HepG2 (cell line): ENCODE measurements around the gene SYNGAP1. TPM values are rescaled to one million over a fixed set of nuclear protein-coding genes. Genes with fewer than 3 reads are reported as not detected.

Source experiments
- ATAC-seq: fragments of 200-7000 bp; cut with Tn5 transposase; 3 replicates; pipeline ENCODE4 v1.9.1; 2020; ENCODE audit warnings: mild to moderate bottlenecking, moderate library complexity
- BruUV-seq: library from RNA; stranded (reverse); fragments of 400-500 nt; replicated peaks from 2 replicates; lab custom pipeline; 2021; lab: Mats Ljungman, UMichigan
- CTCF ChIA-PET: fragments of 300-600 bp; formaldehyde crosslinking; extraction: SDS; loops from one replicate; lab custom pipeline; 2021; ENCODE audit warnings: low total read pairs, inconsistent platforms, low intra/inter-chr PET ratio; lab: Yijun Ruan, JAX
- POLR2A ChIA-PET: fragments of 350-600 bp; sonication (Branson Sonifier 250); formaldehyde crosslinking; loops from one replicate; lab custom pipeline; 2020; ENCODE audit warnings: antibody characterized with exemption, inconsistent platforms; lab: Yijun Ruan, JAX
- DNase-seq: peaks from one replicate; pipeline ENCODE4 v3.0.0-alpha.2; 2015; ENCODE audit warnings: low spot score
- FAIRE-seq: peaks from 3 replicates; lab custom pipeline; 2011; peaks lifted over from hg19 to GRCh38; lab: Jason Lieb, UNC
- H2AFZ ChIP-seq: one replicate; pipeline ENCODE4 v1.6.1; 2011; ENCODE audit warnings: low read length, inconsistent platforms
- H3K27ac ChIP-seq: fragments of 300-600 bp; 3 replicates; pipeline ENCODE4 v1.8.0; 2011; ENCODE audit warnings: mixed run types, mild to moderate bottlenecking, mixed read lengths, low read length, inconsistent platforms; ENCODE audit not compliant: insufficient read depth; ENCODE audit errors: extremely low read length
- H3K27me3 ChIP-seq, 2 experiments: fragments of 200-600 bp in 1 of 2; 2 replicates in 1 of 2; 3 replicates in 1 of 2; pipeline versions ENCODE4 v1.6.0 to v1.8.0; 2011; ENCODE audit warnings: low read length in 2 of 2, mild to moderate bottlenecking in 2 of 2, moderate library complexity in 2 of 2, inconsistent platforms in 1 of 2; ENCODE audit not compliant: insufficient read depth in 2 of 2, control insufficient read depth in 1 of 2
- H3K36me3 ChIP-seq, 2 experiments: fragments of 200-600 bp in 1 of 2; replicated peaks in 1 of 2; 2 replicates in 1 of 2; 3 replicates in 1 of 2; pipeline versions ENCODE4 v1.5.1 to v1.8.0; 2011; ENCODE audit warnings: low read length in 2 of 2, inconsistent platforms in 1 of 2; ENCODE audit not compliant: insufficient read depth in 2 of 2, control insufficient read depth in 1 of 2
- H3K4me1 ChIP-seq: 2 replicates; pipeline ENCODE4 v1.5.1; 2012; ENCODE audit warnings: low read length, inconsistent platforms; ENCODE audit not compliant: insufficient read depth
- H3K4me2 ChIP-seq: 2 replicates; pipeline ENCODE4 v1.6.0; 2011; ENCODE audit warnings: low read depth, low read length, inconsistent platforms
- H3K4me3 ChIP-seq, 3 experiments: fragments of 200-600 bp in 1 of 3; sonication (generic), shearing (Covaris generic) in 1 of 3; replicated peaks in 1 of 3; 2 replicates each; pipeline ENCODE4 v1.5.1; 2011 to 2016; ENCODE audit warnings: low read length in 3 of 3, inconsistent platforms in 2 of 3, low read depth in 2 of 3, mild to moderate bottlenecking in 2 of 3, control low read depth in 1 of 3, mixed read lengths in 1 of 3; ENCODE audit not compliant: insufficient read depth in 1 of 3
- H3K79me2 ChIP-seq: one replicate; pipeline ENCODE4 v1.6.1; 2011; ENCODE audit warnings: low read length, inconsistent platforms; ENCODE audit not compliant: insufficient read depth
- H3K9ac ChIP-seq: 2 replicates; pipeline ENCODE4 v1.6.0; 2011; ENCODE audit warnings: mild to moderate bottlenecking, low read depth, low read length, inconsistent platforms; ENCODE audit not compliant: insufficient read depth
- H3K9me3 ChIP-seq: 2 replicates; pipeline ENCODE4 v1.5.1; 2012; ENCODE audit warnings: mild to moderate bottlenecking, low read length
- H4K20me1 ChIP-seq: 2 replicates; pipeline ENCODE4 v1.6.0; 2011; ENCODE audit warnings: inconsistent platforms, mild to moderate bottlenecking, low read length, moderate library complexity; ENCODE audit not compliant: insufficient read depth
- CREB1 ChIP-seq, 2 experiments: fragments of 450-650 bp in 1 of 2; IDR thresholded peaks; 2 replicates each; pipeline ENCODE4 v1.6.1; 2016 to 2017; ENCODE audit warnings: control low read depth in 1 of 2, mild to moderate bottlenecking in 1 of 2, missing compliant biosample characterization in 1 of 2, missing genetic modification characterization in 1 of 2
- FOXA1 ChIP-seq, 2 experiments: fragments of 450-650 bp in 1 of 2; sonication (generic) in 1 of 2; formaldehyde crosslinking in 1 of 2; IDR thresholded peaks; 2 replicates each; pipeline versions ENCODE4 v1.4.0 to v1.6.1; 2016 to 2020; ENCODE audit warnings: missing genetic modification reagents in 1 of 2
- NONO ChIP-seq, 2 experiments: fragments of 450-650 bp in 1 of 2; sonication (generic) in 1 of 2; formaldehyde crosslinking in 1 of 2; IDR thresholded peaks in 1 of 2; conservative IDR thresholded peaks in 1 of 2; 2 replicates each; pipeline versions ENCODE4 v1.6.1 to v1.8.0; 2017 to 2022; ENCODE audit warnings: mild to moderate bottlenecking in 1 of 2, missing genetic modification reagents in 1 of 2, moderate library complexity in 1 of 2
- PCBP1 ChIP-seq: fragments of 200-400 bp; formaldehyde crosslinking; IDR thresholded peaks from 2 replicates; pipeline ENCODE4 v1.6.1; 2017; ENCODE audit warnings: mild to moderate bottlenecking, low read depth, low read length, borderline replicate concordance
- ZBTB2 ChIP-seq: sonication (generic); formaldehyde crosslinking; IDR thresholded peaks from 2 replicates; pipeline ENCODE4 v1.8.0; 2022; ENCODE audit warnings: low read depth, missing genetic modification reagents
- ZNF138 ChIP-seq: sonication (generic); formaldehyde crosslinking; IDR thresholded peaks from 2 replicates; pipeline ENCODE4 v1.5.0; 2020; ENCODE audit warnings: mild to moderate bottlenecking, low read depth, missing genetic modification reagents
- ZNF143 ChIP-seq: sonication (generic); formaldehyde crosslinking; IDR thresholded peaks from 2 replicates; pipeline ENCODE4 v1.4.0; 2020; ENCODE audit warnings: missing genetic modification reagents
- ZNF251 ChIP-seq: sonication (generic); formaldehyde crosslinking; IDR thresholded peaks from 2 replicates; pipeline ENCODE4 v1.9.0; 2021; ENCODE audit warnings: mild to moderate bottlenecking, missing genetic modification reagents
- ZNF44 ChIP-seq: sonication (generic); formaldehyde crosslinking; IDR thresholded peaks from 2 replicates; pipeline ENCODE4 v1.5.1; 2020; ENCODE audit warnings: mild to moderate bottlenecking, missing genetic modification reagents
- ZNF615 ChIP-seq: sonication (generic); formaldehyde crosslinking; IDR thresholded peaks from 2 replicates; pipeline ENCODE4 v1.5.0; 2020; ENCODE audit warnings: mild to moderate bottlenecking, missing genetic modification reagents, borderline replicate concordance
- ZNF619 ChIP-seq: sonication (generic); formaldehyde crosslinking; IDR thresholded peaks from 2 replicates; pipeline ENCODE4 v1.4.0; 2020; ENCODE audit warnings: mild to moderate bottlenecking, missing genetic modification reagents
- ZNF646 ChIP-seq: sonication (generic); formaldehyde crosslinking; IDR thresholded peaks from 2 replicates; pipeline ENCODE4 v1.9.0; 2021; ENCODE audit warnings: mild to moderate bottlenecking, missing genetic modification reagents
- ZNF784 ChIP-seq: sonication (generic); formaldehyde crosslinking; IDR thresholded peaks from 2 replicates; pipeline ENCODE4 v1.5.1; 2020; ENCODE audit warnings: missing genetic modification reagents, mild to moderate bottlenecking, borderline replicate concordance
- WGBS: methylation state at CpG from one replicate; pipeline ENCODE4 v1.1.6; 2017; ENCODE audit warnings: low lambda C conversion rate; 5-methylcytosine and 5-hydroxymethylcytosine counted together
- in situ Hi-C: cut with HindIII; loops from 2 replicates; pipeline ENCODE4 v1.10.0; 2017; ENCODE audit warnings: low pct_unique_long_range_greater_than_20kb; ENCODE audit not compliant: extremely low pct_ligation_motif_present
- intact Hi-C: fragments of 100-400 bp; cut with micrococcal nuclease; formaldehyde crosslinking; loops from one replicate; pipeline ENCODE4 v1.10.0; 2022; ENCODE audit not compliant: unreplicated experiment
- polyA plus RNA-seq, 8 experiments: library from polyadenylated mRNA; depleted of rRNA in 3 of 8; stranded (reverse) in 7 of 8; unstranded in 1 of 8; fragments of >200 nt; fragmentation: Illumina TruSeq in 4 of 8; extraction: Trizol in 4 of 8; gene quantifications; 2 replicates each; pipeline versions ENCODE4 v1.2.1 to v1.2.3, GENCODE V29; 2011 to 2016; ENCODE audit warnings: low read depth in 4 of 8, missing spikeins in 1 of 8, mixed read lengths in 1 of 8; ENCODE audit not compliant: insufficient read depth in 1 of 8
- total RNA-seq, 5 experiments: library from RNA; depleted of rRNA; stranded (reverse); fragments of >200 nt; fragmentation: Illumina TruSeq; extraction: Trizol; gene quantifications; 2 replicates each; pipeline ENCODE4 v1.2.3, GENCODE V29; 2016; ENCODE audit warnings: low read depth in 1 of 5

SYNGAP1 gene
- total and polyA plus RNA-seq, 2 of the 13 experiments (the other 11 are each of a cell fraction or from before 2014, with no cell fraction given) = 0.75 to 1.1 TPM

GRCh38 chr6:33428966-33429749, 9.3 kb downstream of the SYNGAP1 start:
- in situ Hi-C loops (no loop called here), intact Hi-C loops (loop anchor here (1.0 kb wide), 1 partner anchor 25 kb away; the partner anchor contains the start of gene ZBTB9)
- Histone ChIP-seq H4K20me1 (no peaks in the 10 kb centered on the region), H3K9me3 (no peaks in the 10 kb centered on the region), H3K79me2 (no peaks in the 10 kb centered on the region), H3K4me2 (no peak overlapping the region; the same call in 1 of the 2 replicates), H3K27me3 (peaks cover 0 to 3% of the 10 kb centered on the region in 2 experiments; a peak in 1 of 5 replicates), H3K4me1 (peaks cover 57% of the 10 kb centered on the region), H2AFZ (no peak overlapping the region), H3K27ac (no peak overlapping the region), H3K4me3 (no peak overlapping the region), H3K36me3 (no peaks in the 10 kb centered on the region), H3K9ac (no peak overlapping the region)
- 45% methylated on average over 5 of the region's 5 CpGs for WGBS
- FAIRE-seq (no peak), ATAC-seq (peak; percentile 4; the same call in 1 of the 3 replicates), DNase-seq (no peak)
- ChIA-PET CTCF (no interaction called here), POLR2A (interaction anchor here (1.2 to 3.5 kb wide), 2 partner anchors 11 to 25 kb away, joined by 5 to 23 read pairs; partner anchors contain the start of genes CUTA, SYNGAP1 and ZBTB9)
- no TSS peak for BruUV-seq
- TF ChIP-seq ZNF143 (CRISPR knock-in tag) = no peak
- TF ChIP-seq ZNF251 (CRISPR knock-in tag) = no peak
- no peak for TF ChIP-seq FOXA1 (IDR thresholded peaks at IDR 0.05)
- TF ChIP-seq FOXA1 (CRISPR knock-in tag; IDR thresholded peaks at IDR 0.05) = no peak
- no peak for TF ChIP-seq NONO (IDR thresholded peaks at IDR 0.05)
- TF ChIP-seq NONO (CRISPR knock-in tag; conservative IDR thresholded peaks at IDR 0.05) = no peak
- TF ChIP-seq ZNF138 (CRISPR knock-in tag) = no peak
- TF ChIP-seq ZNF615 (CRISPR knock-in tag) = no peak
- TF ChIP-seq PCBP1 = no peak
- peak; percentile 71; the same call in 1 of the 2 replicates for TF ChIP-seq ZNF646 (CRISPR knock-in tag)
- TF ChIP-seq CREB1 (IDR thresholded peaks at IDR 0.05) = no peak
- no peak for TF ChIP-seq CREB1 (CRISPR knock-in tag; IDR thresholded peaks at IDR 0.05)
- no peak for TF ChIP-seq ZBTB2 (CRISPR knock-in tag)
- TF ChIP-seq ZNF619 (CRISPR knock-in tag) = no peak
- TF ChIP-seq ZNF784 (CRISPR knock-in tag) = 0 out of 2 replicates have a peak, but pooled peaks have one; percentile 46
- peak; percentile 53; the same call in 1 of the 2 replicates for TF ChIP-seq ZNF44 (CRISPR knock-in tag)
